ENCODE measurements around the gene PALLD. TPM values are rescaled to one million over a fixed set of nuclear protein-coding genes. Genes with fewer than 3 reads are reported as not detected.

PALLD gene
- total and polyA plus RNA-seq, 2 donors = 441 to 760 TPM

DNA sequence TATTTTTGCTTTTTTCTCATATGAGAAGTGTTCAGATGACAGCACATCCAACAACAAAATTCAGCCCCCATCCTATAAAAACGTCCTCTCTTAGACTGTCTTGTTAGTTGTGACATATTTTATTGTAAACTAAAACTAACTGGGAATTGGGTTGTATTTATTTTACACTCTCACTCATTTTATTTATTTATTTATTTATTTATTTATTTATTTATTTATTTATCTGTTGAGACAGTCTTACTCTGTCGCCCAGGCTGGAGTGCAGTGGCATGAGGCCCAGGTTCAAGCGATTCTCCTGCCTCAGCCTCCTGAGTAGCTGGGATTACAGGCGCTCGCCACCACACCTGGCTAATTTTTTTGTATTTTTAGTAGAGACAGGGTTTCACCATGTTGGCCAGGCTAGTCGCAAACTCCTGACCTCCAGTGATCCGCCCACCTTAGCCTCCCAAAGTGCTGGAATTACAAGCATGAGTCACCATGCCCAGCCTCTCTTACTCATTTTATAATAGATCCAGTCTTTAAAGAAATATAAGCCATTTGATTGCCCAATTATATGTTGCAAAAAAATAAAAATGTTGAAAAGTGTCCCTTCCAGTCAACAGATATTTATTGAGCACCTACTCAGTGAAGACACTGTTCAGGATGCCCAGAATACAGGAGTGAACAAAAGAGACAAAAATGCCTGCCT is 44.6 kb downstream of the PALLD start:
- no peak for DNase-seq (ENCODE audit: extremely low spot score)
- WGBS = 87% methylated on average over 7 of the region's 7 CpGs
- no peak overlapping the region for H3K27ac ChIP-seq (ENCODE audit: low read depth)
- no peaks in the 10 kb centered on the region for H3K4me1 ChIP-seq (ENCODE audit: insufficient read depth)
- H3K36me3 ChIP-seq (ENCODE audit: insufficient read depth) = no peaks in the 10 kb centered on the region
- H3K4me3 ChIP-seq (ENCODE audit: low read depth, low read length) = no peak overlapping the region

DNA sequence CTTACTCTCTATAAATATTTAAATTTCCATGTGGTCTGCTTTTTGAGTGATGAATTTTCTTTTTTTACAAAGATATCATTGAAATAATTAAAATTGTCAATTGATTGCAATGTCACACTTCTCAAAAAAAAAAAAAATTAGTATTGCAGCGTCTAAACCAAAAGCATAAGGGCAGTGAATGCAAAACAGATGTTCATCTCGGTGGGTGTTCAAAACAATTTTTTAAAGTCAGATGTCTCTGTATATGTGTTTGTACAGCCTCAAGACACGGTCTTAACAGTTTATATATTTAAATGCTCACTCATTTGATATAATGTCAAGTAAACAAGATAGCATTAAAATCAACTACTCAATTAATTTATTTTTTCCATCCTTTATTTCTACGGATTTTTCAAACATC is 52.3 kb downstream of the PALLD start:
- no peak overlapping the region for H3K27ac ChIP-seq (ENCODE audit: low read depth)
- no peak for DNase-seq (ENCODE audit: extremely low spot score)
- H3K36me3 ChIP-seq (ENCODE audit: insufficient read depth) = no peaks in the 10 kb centered on the region
- H3K4me3 ChIP-seq (ENCODE audit: low read depth, low read length) = no peak overlapping the region
- WGBS = 63% methylated on average over 4 of the region's 4 CpGs
- no peaks in the 10 kb centered on the region for H3K4me1 ChIP-seq (ENCODE audit: insufficient read depth)

DNA sequence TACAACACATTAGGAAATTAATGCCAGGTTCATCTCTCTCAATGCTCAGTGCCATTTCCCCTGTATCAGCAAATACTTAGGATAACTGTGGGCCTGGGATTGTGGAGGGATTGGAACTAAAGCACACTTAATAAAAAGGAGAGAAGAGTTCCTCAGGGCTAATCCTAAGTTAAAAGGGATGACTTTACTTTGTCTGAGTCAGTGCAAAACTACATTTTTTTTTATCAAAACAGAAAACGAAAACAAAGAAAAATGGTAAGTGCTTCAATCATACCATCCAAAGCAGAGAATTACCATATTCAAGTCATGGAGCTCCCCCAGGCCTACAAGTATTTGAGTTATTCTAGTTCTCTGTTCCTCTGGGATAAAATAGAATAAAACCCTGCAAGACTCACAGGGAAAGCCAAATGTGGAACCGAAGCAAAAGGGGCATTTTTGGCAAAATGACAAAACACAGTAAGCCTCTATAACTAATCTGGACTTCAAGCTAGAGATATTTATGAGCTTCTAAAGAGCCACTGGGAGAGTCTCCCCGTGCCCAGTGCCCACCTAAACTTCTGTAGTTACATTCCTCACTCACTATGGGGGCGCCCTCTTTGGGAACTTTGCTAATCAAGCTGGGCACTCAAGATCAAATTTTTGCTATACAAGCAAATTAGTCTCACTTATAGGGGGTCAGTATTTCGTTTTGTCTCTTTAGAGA is 53.4 kb downstream of the PALLD start:
- Histone ChIP-seq H3K4me3 (ENCODE audit: low read depth, low read length) (no peak overlapping the region), H3K36me3 (ENCODE audit: insufficient read depth) (no peaks in the 10 kb centered on the region), H3K4me1 (ENCODE audit: insufficient read depth) (no peaks in the 10 kb centered on the region), H3K27ac (ENCODE audit: low read depth) (no peak overlapping the region)
- DNase-seq (ENCODE audit: extremely low spot score) = no peak
- WGBS = 66% methylated on average over 5 of the region's 5 CpGs

DNA sequence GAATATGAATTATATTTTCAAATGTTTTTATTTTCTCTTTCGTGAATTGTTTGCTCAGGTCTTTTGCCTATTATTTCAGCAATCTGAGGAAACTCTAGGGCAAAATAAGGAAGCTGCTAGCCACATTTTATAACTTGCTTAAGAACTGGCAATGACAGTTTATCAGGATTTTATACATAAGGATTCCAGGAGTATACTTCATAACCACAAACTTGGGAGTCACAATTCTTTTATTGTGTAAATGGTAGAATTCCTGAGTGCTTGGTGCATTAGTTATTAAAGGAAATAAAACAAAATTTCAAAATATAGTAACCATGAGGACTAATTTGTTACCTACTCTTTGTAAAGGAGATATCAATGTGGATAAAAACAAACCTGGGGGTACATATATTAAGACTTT is 54.4 kb downstream of the PALLD start:
- 98% methylated on average over 1 of the region's 1 CpG for whole genome bisulfite sequencing
- Histone ChIP-seq H3K27ac (ENCODE audit: low read depth) (no peak overlapping the region), H3K4me3 (ENCODE audit: low read depth, low read length) (no peak overlapping the region), H3K36me3 (ENCODE audit: insufficient read depth) (no peaks in the 10 kb centered on the region), H3K4me1 (ENCODE audit: insufficient read depth) (no peaks in the 10 kb centered on the region)
- no peak for DNase-seq (ENCODE audit: extremely low spot score)

DNA sequence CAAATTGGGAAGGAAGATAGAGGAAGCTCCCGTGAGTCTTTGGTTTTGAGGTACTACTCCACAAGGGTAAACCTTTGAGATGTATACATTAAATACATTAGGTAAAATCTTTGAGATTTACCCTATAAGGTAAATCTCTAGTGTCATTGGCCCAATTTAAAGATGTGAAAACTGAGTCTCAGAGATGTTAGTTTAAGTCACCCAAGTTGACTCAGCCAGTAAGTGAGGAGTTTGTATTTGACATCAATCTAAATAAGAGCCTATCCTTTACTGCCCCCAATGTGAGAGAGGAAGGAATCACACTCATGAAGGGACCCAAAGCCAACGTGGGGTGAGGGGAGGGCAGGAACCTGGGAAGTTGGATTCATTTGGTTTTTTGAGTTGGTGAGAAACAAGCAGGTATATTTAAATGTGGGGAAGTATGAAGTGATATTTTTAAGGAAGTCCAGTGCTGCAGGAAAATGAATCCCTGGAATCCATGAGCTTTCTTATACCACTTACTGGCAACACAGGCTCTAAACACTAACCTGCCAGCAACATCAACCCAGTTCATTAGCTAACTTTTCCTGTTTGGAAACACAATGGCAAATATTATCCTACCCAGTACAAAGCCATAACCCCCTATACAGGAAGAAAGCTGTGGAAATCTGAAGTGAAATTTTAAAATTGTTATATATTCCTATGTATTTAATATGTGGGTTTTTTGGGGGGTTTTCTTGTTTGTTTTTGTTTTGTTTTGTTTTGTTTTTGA is 55.3 kb downstream of the PALLD start:
- Histone ChIP-seq H3K4me3 (ENCODE audit: low read depth, low read length) (no peak overlapping the region), H3K36me3 (ENCODE audit: insufficient read depth) (no peaks in the 10 kb centered on the region), H3K27ac (ENCODE audit: low read depth) (no peak overlapping the region), H3K4me1 (ENCODE audit: insufficient read depth) (no peaks in the 10 kb centered on the region)
- 83% methylated on average over 2 of the region's 2 CpGs for WGBS
- no peak for DNase-seq (ENCODE audit: extremely low spot score)

DNA sequence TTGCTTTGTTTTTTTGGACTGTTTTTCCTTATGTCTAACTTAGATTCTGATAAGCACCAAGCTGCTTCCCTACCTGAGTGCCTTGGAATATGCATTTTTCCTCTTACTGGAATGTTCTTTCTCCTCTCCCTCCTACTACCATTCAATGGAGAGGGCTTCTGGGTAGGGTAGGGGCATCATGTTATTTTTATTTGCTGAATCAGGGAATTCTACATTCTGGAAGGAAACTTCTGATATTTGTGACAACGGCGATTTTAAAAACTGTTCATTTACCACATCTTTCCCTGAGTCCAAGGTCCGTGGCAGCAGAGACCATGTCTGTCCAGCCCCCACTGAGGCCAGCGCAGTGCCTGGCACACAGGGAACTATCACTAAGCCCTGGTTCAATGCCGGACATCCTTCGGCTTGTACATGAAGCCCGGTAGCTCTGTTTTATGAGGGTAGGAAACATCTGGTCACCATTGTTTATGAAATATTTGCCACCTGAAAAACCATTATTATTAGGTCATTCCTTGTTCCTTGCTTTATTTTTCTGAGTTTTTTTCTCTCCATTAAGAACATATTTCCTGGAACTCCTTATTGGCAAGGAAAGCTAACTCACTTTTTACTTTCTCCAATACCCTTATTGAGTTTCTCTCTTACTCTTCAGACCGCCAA is 57.0 kb downstream of the PALLD start:
- H3K36me3 ChIP-seq (ENCODE audit: insufficient read depth) = no peaks in the 10 kb centered on the region
- H3K4me1 ChIP-seq (ENCODE audit: insufficient read depth) = no peaks in the 10 kb centered on the region
- WGBS = 63% methylated on average over 8 of the region's 8 CpGs
- no peak for DNase-seq (ENCODE audit: extremely low spot score)
- no peak overlapping the region for H3K4me3 ChIP-seq (ENCODE audit: low read depth, low read length)
- no peak overlapping the region for H3K27ac ChIP-seq (ENCODE audit: low read depth)

DNA sequence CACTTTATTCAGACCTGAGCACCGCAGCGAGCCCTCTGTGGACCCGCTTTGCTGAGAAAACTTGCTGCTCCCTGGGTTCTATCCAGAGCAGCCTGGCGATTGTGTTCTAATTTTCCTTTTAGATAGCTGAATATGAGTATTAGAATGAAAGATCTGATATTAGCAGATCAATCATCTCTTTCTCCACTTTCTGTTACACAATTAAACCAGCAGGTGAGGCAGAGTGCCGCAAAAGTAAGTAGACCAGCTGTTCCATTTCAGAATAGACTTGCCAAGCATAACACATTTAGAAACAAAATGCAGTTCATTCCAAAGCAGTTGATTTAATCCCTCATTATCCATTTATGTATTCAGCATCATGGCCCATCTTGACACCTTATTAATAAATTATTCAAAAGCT is 58.6 kb downstream of the PALLD start:
- 98% methylated on average over 5 of the region's 5 CpGs for WGBS
- no peak overlapping the region for H3K4me3 ChIP-seq (ENCODE audit: low read depth, low read length)
- H3K27ac ChIP-seq (ENCODE audit: low read depth) = no peak overlapping the region
- no peaks in the 10 kb centered on the region for H3K36me3 ChIP-seq (ENCODE audit: insufficient read depth)
- no peaks in the 10 kb centered on the region for H3K4me1 ChIP-seq (ENCODE audit: insufficient read depth)
- DNase-seq (ENCODE audit: extremely low spot score) = no peak

DNA sequence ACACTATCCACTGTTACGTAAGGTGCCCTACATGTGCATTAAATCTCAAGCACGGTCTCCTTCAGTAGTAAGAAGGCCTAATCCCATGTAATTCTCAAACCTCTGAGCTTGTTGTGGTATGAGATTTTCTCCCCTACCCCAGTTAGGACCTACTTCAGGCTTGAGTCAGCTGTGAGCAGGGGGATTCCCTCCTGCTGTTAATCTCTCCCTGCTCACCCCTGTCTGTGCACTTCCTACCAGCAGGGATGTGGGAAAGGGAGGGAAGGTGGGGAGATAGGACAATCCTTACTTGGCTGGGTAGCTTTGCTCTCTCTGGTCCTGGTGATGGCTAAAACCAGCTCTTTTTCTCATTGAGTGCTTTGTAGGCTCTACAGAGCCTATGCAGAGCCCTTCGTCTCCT is 60.8 kb downstream of the PALLD start:
- Histone ChIP-seq H3K36me3 (ENCODE audit: insufficient read depth) (no peaks in the 10 kb centered on the region), H3K4me1 (ENCODE audit: insufficient read depth) (no peaks in the 10 kb centered on the region), H3K4me3 (ENCODE audit: low read depth, low read length) (no peak overlapping the region), H3K27ac (ENCODE audit: low read depth) (no peak overlapping the region)
- over 99% methylated on average over 3 of the region's 3 CpGs for WGBS
- no peak for DNase-seq (ENCODE audit: extremely low spot score)

DNA sequence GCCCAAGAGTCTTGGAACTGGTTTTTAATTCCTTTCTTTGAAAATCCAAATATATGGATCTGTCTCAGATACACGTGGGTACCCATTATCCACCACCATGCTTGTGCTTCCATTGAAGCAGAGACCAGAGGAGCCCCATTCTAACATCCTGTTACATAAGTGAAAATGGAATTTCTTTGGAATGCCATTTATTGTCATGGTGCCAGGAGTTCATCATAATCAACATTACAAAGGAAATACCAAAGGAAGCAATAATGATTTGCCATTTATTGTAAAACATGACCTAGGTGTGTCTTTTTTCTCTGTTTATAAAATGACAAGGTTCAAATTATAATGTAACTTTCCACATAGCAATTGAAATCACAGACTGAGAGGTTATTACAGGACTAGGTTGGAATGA is 61.7 kb downstream of the PALLD start:
- no peak for DNase-seq (ENCODE audit: extremely low spot score)
- Histone ChIP-seq H3K4me3 (ENCODE audit: low read depth, low read length) (no peak overlapping the region), H3K27ac (ENCODE audit: low read depth) (no peak overlapping the region), H3K4me1 (ENCODE audit: insufficient read depth) (no peaks in the 10 kb centered on the region), H3K36me3 (ENCODE audit: insufficient read depth) (no peaks in the 10 kb centered on the region)
- 66% methylated on average over 1 of the region's 1 CpG for WGBS

DNA sequence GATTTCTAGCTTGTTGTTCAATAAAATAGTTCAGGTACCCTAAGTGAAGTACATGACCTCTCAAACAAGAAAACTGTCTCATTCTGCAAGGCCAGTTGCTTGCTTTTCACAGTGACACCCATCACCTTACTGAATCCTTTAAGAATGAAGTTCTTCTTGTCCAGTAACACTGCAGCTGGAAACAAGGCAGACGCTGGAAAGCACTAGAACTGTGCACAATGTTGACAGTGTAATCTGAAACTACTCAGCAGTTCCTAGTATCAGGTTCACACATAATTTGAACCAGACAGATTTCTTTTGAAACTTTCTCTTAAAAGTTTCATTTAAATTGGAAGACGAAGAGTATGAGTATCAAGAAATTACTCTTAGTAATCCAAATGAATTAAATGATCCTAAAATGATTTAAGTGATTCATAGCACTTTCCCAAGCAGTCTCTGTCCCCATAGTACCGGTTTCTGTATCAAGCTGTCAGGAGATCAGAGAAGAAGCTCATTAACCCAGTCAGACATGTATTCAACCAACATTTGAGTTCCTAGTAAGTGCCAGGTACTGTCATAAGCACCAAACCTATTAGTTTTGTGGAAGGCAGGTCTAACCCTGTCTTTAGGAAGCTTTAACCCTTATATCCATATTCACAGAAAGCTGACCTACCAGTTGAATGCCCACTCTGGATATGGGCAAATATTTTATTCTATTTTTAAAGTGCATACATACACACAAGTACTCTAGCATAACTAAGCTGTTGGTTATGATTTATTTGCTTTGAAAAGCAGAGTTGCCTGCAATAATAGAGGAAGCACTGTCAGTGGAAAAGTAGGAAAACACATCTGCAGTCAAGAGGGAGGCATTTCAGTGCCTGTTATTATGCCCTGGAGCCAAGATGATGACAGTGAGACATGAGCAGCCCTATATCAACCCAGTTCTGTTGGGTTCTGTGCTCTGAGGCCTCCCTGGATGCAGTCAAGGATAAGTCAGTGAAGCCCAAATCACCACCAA is 63.6 kb downstream of the PALLD start:
- H3K4me1 ChIP-seq (ENCODE audit: insufficient read depth) = no peaks in the 10 kb centered on the region
- H3K4me3 ChIP-seq (ENCODE audit: low read depth, low read length) = no peak overlapping the region
- H3K27ac ChIP-seq (ENCODE audit: low read depth) = no peak overlapping the region
- no peaks in the 10 kb centered on the region for H3K36me3 ChIP-seq (ENCODE audit: insufficient read depth)
- WGBS = 37% methylated on average over 3 of the region's 3 CpGs
- peak; percentile 51 for DNase-seq (ENCODE audit: extremely low spot score)

DNA sequence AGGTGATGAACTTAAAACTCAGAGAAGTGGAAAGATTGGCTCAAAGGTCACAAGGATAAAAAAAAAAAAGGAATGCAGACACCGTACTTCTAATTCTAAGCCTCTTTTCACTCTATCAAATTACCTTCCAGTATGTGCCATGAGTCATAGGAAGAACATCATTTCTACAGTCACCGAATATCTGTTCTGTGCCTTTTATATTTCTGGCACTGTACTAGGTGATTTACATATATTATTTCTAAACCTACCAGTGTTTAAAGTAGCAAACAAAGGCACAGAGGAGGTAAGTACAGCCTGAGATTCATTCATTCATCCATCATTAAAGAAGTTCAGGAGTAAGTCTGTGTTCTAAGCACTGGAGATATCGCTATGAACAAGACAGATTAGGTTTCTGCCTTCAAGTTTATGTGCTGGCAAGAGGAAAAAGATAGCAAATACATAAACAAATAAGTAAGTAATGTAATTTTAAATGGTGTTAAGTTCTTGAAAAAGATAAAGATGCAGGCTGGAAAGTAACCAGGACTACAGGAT is 65.3 kb downstream of the PALLD start:
- Histone ChIP-seq H3K36me3 (ENCODE audit: insufficient read depth) (no peaks in the 10 kb centered on the region), H3K4me1 (ENCODE audit: insufficient read depth) (no peaks in the 10 kb centered on the region), H3K27ac (ENCODE audit: low read depth) (no peak overlapping the region), H3K4me3 (ENCODE audit: low read depth, low read length) (no peak overlapping the region)
- WGBS = 32% methylated on average over 3 of the region's 3 CpGs
- no peak for DNase-seq (ENCODE audit: extremely low spot score)

DNA sequence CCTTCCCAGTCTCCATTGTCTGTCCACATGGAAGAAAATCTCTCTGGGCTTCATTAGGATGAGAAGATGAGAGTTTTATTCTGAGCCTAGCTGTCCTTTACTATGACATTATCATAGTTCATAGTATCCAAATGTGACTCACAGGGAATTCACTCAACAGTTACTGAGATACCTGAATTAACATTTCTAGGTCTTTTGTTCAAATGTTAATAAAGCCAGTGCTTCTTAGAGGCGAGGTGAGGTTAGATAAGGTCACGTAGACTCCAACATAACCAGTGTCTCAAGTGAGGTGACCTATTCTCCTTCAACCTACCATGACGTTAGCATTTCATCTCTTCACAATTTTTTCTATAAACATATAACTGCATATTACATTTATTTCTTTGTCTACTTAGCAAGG is 67.2 kb downstream of the PALLD start:
- no peaks in the 10 kb centered on the region for H3K4me1 ChIP-seq (ENCODE audit: insufficient read depth)
- 76% methylated on average over 3 of the region's 3 CpGs for WGBS
- H3K4me3 ChIP-seq (ENCODE audit: low read depth, low read length) = no peak overlapping the region
- H3K36me3 ChIP-seq (ENCODE audit: insufficient read depth) = no peaks in the 10 kb centered on the region
- no peak for DNase-seq (ENCODE audit: extremely low spot score)
- no peak overlapping the region for H3K27ac ChIP-seq (ENCODE audit: low read depth)

All from urinary bladder (tissue), 4 donors.